Effector memory CD8-positive, alpha-beta T cell (primary cell): ENCODE results near the gene CDK15.

Experiments used
- ATAC-seq: fragments of 150-1000 bp; cut with Tn5 transposase; replicated peaks from 2 replicates; pipeline ENCODE4 v1.10.0; 2021; ENCODE audit warnings: mild to moderate bottlenecking, moderate library complexity
- DNase-seq, 3 experiments: peaks; one replicate each; pipeline ENCODE4 v3.0.0; 2021
- H3K27ac Mint-ChIP-seq, 2 donors: one replicate each; pipeline ENCODE4 v1.8.0; 2022; ENCODE audit warnings: mild to moderate bottlenecking in 2 of 2, mixed read lengths in 2 of 2, moderate library complexity in 2 of 2
- H3K27me3 Mint-ChIP-seq, 2 donors: one replicate each; pipeline ENCODE4 v1.8.0; 2022; ENCODE audit warnings: mixed read lengths in 2 of 2
- H3K36me3 Mint-ChIP-seq: one replicate; pipeline ENCODE4 v1.8.0; 2022; ENCODE audit warnings: mild to moderate bottlenecking, moderate library complexity, mixed read lengths; ENCODE audit not compliant: insufficient read depth
- H3K4me1 Mint-ChIP-seq, 2 donors: one replicate each; pipeline ENCODE4 v1.8.0; 2022; ENCODE audit warnings: low read depth in 2 of 2, mixed read lengths in 2 of 2
- H3K4me3 Mint-ChIP-seq, 2 donors: one replicate each; pipeline ENCODE4 v1.8.0; 2022; ENCODE audit warnings: mild to moderate bottlenecking in 2 of 2, mixed read lengths in 2 of 2, moderate library complexity in 2 of 2
- H3K9me3 Mint-ChIP-seq, 2 donors: one replicate each; pipeline ENCODE4 v1.8.0; 2022; ENCODE audit warnings: mixed read lengths in 2 of 2

CDK15 gene

GRCh38 chr2:201937343-201937742 is 131.0 kb downstream of the CDK15 start:
- H3K27ac Mint-ChIP-seq: no peak overlapping the region
- no peak overlapping the region for H3K4me3 Mint-ChIP-seq
- no peak for ATAC-seq
- peaks cover 59 to 79% of the 10 kb centered on the region in 2 donors for H3K27me3 Mint-ChIP-seq
- peaks cover 3% of the 10 kb centered on the region for H3K36me3 Mint-ChIP-seq
- no peak for DNase-seq
- no peaks in the 10 kb centered on the region for H3K4me1 Mint-ChIP-seq
- H3K9me3 Mint-ChIP-seq: no peaks in the 10 kb centered on the region

GRCh38 chr2:201938156-201938775 is 131.9 kb downstream of the CDK15 start:
- Mint-ChIP-seq H3K9me3 (no peaks in the 10 kb centered on the region), H3K36me3 (peaks cover 3% of the 10 kb centered on the region), H3K27ac (no peak overlapping the region), H3K4me3 (no peak overlapping the region), H3K27me3 (peaks cover 56 to 73% of the 10 kb centered on the region in 2 donors), H3K4me1 (no peaks in the 10 kb centered on the region)
- no peak for ATAC-seq
- no peak for DNase-seq

- H3K27me3 Mint-ChIP-seq: peaks cover 56 to 68% of the 10 kb centered on the region in 2 donors
- H3K4me1 Mint-ChIP-seq: no peaks in the 10 kb centered on the region
- DNase-seq (no peak), ATAC-seq (no peak)
- H3K27ac Mint-ChIP-seq: no peak overlapping the region
- no peak overlapping the region for H3K4me3 Mint-ChIP-seq
- no peaks in the 10 kb centered on the region for H3K9me3 Mint-ChIP-seq
- peaks cover 3% of the 10 kb centered on the region for H3K36me3 Mint-ChIP-seq
Measured at GRCh38 chr2:201938781-201939180, 132.4 kb downstream of the CDK15 start.

GRCh38 chr2:201939453-201939941 is 133.2 kb downstream of the CDK15 start:
- Mint-ChIP-seq H3K4me3 (no peak overlapping the region), H3K27ac (no peak overlapping the region), H3K9me3 (no peaks in the 10 kb centered on the region), H3K36me3 (peaks cover 3% of the 10 kb centered on the region), H3K27me3 (peaks cover 56 to 65% of the 10 kb centered on the region in 2 donors), H3K4me1 (no peaks in the 10 kb centered on the region)
- ATAC-seq: no peak
- DNase-seq: no peak

GRCh38 chr2:201942531-201942930 is 136.2 kb downstream of the CDK15 start:
- Mint-ChIP-seq H3K27ac (no peak overlapping the region), H3K4me1 (no peaks in the 10 kb centered on the region), H3K4me3 (no peak overlapping the region), H3K36me3 (peaks cover 3% of the 10 kb centered on the region), H3K9me3 (no peaks in the 10 kb centered on the region), H3K27me3 (peaks cover 45 to 55% of the 10 kb centered on the region in 2 donors)
- ATAC-seq (no peak), DNase-seq (no peak)
